Endothelial cell of umbilical vein (primary cell): ENCODE results near the gene UPF3A. TPM values are rescaled to one million over a fixed set of nuclear protein-coding genes. Genes with fewer than 3 reads are reported as not detected.
"Not testable (repeated sequence)": the region's sequence is repeated elsewhere in the genome, so short reads cannot be mapped to it uniquely, and the experiment has no call there.

Experiments used
- BruUV-seq: library from RNA; stranded (reverse); fragments of 400-500 nt; replicated peaks from 2 replicates; lab custom pipeline; 2021; lab: Mats Ljungman, UMichigan
- CTCF ChIA-PET: fragments of 300-600, 350-600 bp; sonication (Branson Sonifier 250); formaldehyde crosslinking; loops from one replicate; lab custom pipeline; 2021; ENCODE audit warnings: antibody characterized with exemption, inconsistent platforms; lab: Charles Lee
- POLR2A ChIA-PET: fragments of 300-600, 350-600 bp; sonication (Branson Sonifier 250); formaldehyde crosslinking; loops from one replicate; lab custom pipeline; 2021; ENCODE audit warnings: antibody characterized with exemption, inconsistent platforms; lab: Charles Lee
- DNase-seq: peaks from one replicate; pipeline ENCODE4 v3.0.0-alpha.2; 2011; ENCODE audit warnings: low read depth, low spot score
- FAIRE-seq: peaks from 2 replicates; lab custom pipeline; 2011; peaks lifted over from hg19 to GRCh38; lab: Jason Lieb, UNC
- H2AFZ ChIP-seq: 2 replicates; pipeline ENCODE4 v1.6.0; 2012; ENCODE audit warnings: low read depth, low read length, control low read depth, inconsistent platforms
- H3K27ac ChIP-seq: 2 replicates; pipeline ENCODE4 v1.5.1; 2011; ENCODE audit warnings: low read depth, mild to moderate bottlenecking, control low read depth, low read length, moderate library complexity; ENCODE audit not compliant: insufficient read depth
- H3K27me3 ChIP-seq, 2 experiments: 2 replicates each; pipeline versions ENCODE4 v1.6.0 to v1.6.1; 2011; ENCODE audit warnings: low read length in 2 of 2, mixed read lengths in 1 of 2; ENCODE audit not compliant: control insufficient read depth in 2 of 2, insufficient read depth in 2 of 2
- H3K36me3 ChIP-seq, 2 experiments: 2 replicates in 1 of 2; 3 replicates in 1 of 2; pipeline ENCODE4 v1.5.1; 2011; ENCODE audit warnings: low read length in 2 of 2, mild to moderate bottlenecking in 1 of 2, moderate library complexity in 1 of 2; ENCODE audit not compliant: control insufficient read depth in 2 of 2, insufficient read depth in 2 of 2; ENCODE audit errors: extremely low read depth in 1 of 2
- H3K4me1 ChIP-seq: 3 replicates; pipeline ENCODE4 v1.5.1; 2011; ENCODE audit warnings: mild to moderate bottlenecking, low read length; ENCODE audit not compliant: control insufficient read depth, insufficient read depth; ENCODE audit errors: extremely low read depth
- H3K4me2 ChIP-seq: 2 replicates; pipeline ENCODE4 v1.6.1; 2011; ENCODE audit warnings: low read length, control low read depth, mixed read lengths; ENCODE audit not compliant: insufficient read depth
- H3K4me3 ChIP-seq, 3 experiments: fragments of 200-600 bp in 1 of 3; sonication (generic), shearing (Covaris generic) in 1 of 3; replicated peaks in 1 of 3; 2 replicates each; pipeline ENCODE4 v1.5.1; 2011 to 2016; ENCODE audit warnings: control low read depth in 3 of 3, low read length in 3 of 3, mild to moderate bottlenecking in 2 of 3, inconsistent platforms in 1 of 3, low read depth in 1 of 3, moderate library complexity in 1 of 3; ENCODE audit not compliant: insufficient read depth in 1 of 3
- H3K79me2 ChIP-seq: 2 replicates; pipeline ENCODE4 v1.6.0; 2012; ENCODE audit warnings: low read length, inconsistent platforms; ENCODE audit not compliant: control insufficient read depth, insufficient read depth
- H3K9ac ChIP-seq: replicated peaks from 2 replicates; pipeline ENCODE3; 2011; ENCODE audit warnings: low read length, control low read depth; ENCODE audit not compliant: insufficient read depth; ENCODE audit errors: extremely low read depth
- H3K9me1 ChIP-seq: replicated peaks from 3 replicates; pipeline ENCODE4 v1.6.0; 2011; ENCODE audit warnings: mild to moderate bottlenecking, low read length; ENCODE audit not compliant: control insufficient read depth, insufficient read depth; ENCODE audit errors: extremely low read depth
- H3K9me3 ChIP-seq: replicated peaks from 2 replicates; pipeline ENCODE4 v1.5.1; 2012; ENCODE audit warnings: low read length, inconsistent platforms; ENCODE audit not compliant: control insufficient read depth, insufficient read depth
- H4K20me1 ChIP-seq: replicated peaks from 2 replicates; pipeline ENCODE3; 2011; ENCODE audit warnings: mild to moderate bottlenecking, low read length; ENCODE audit not compliant: control insufficient read depth, insufficient read depth; ENCODE audit errors: extremely low read depth
- FOS ChIP-seq: IDR thresholded peaks from 2 replicates; pipeline ENCODE4 v1.6.1; 2011; ENCODE audit warnings: mild to moderate bottlenecking, low read length, moderate library complexity, borderline replicate concordance; ENCODE audit not compliant: insufficient read depth
- JUN ChIP-seq: IDR thresholded peaks from 2 replicates; pipeline ENCODE4 v1.6.1; 2011; ENCODE audit warnings: borderline replicate concordance, low read depth; ENCODE audit not compliant: insufficient read length, insufficient read depth
- POLR2A ChIP-seq: IDR thresholded peaks from 2 replicates; pipeline ENCODE4 v1.6.1; 2012; ENCODE audit warnings: low read depth, mild to moderate bottlenecking, control low read depth, low read length
- POLR2AphosphoS5 ChIP-seq: IDR thresholded peaks from 2 replicates; pipeline ENCODE4 v1.6.1; 2012; ENCODE audit warnings: low read depth, mild to moderate bottlenecking, control low read depth, low read length, moderate library complexity; ENCODE audit not compliant: insufficient read depth
- dilution Hi-C: fragments of 300-500 bp; cut with MboI; formaldehyde crosslinking; loops from one replicate; pipeline ENCODE4 v1.15.0; 2019; ENCODE audit warnings: low sequenced_read_pairs; ENCODE audit not compliant: extremely low pct_ligation_motif_present
- intact Hi-C: fragments of 100-400 bp; cut with micrococcal nuclease; formaldehyde crosslinking; loops from one replicate; pipeline ENCODE4 v1.10.0; 2022
- polyA plus RNA-seq, 4 experiments: library from polyadenylated mRNA; depleted of rRNA in 3 of 4; stranded (reverse) in 3 of 4; unstranded in 1 of 4; fragments of >200 nt; gene quantifications; 2 replicates each; pipeline versions ENCODE4 v1.2.1 to v1.2.3, GENCODE V29; 2011 to 2012; ENCODE audit warnings: missing spikeins in 1 of 4
- total RNA-seq: library from RNA; stranded (reverse); gene quantifications from 2 replicates; pipeline ENCODE4 v1.2.3, GENCODE V29; 2021
- TF ChIP-seq, protein P1 (sequence below), 2 donors: IDR thresholded peaks; 1 replicate in 1 of 2; 2 replicates in 1 of 2; pipeline ENCODE4 v1.5.1; 2011; ENCODE audit warnings: low read length in 2 of 2, mild to moderate bottlenecking in 2 of 2, moderate library complexity in 2 of 2, control low read depth in 1 of 2, inconsistent platforms in 1 of 2, low read depth in 1 of 2; ENCODE audit not compliant: insufficient read depth in 1 of 2; ENCODE audit errors: extremely low read depth in 1 of 2

UPF3A gene
- total and polyA plus RNA-seq, 2 donors (not counting 3 experiments of a cell fraction or from before 2014, with no cell fraction given), result 37.2 to 75.4 TPM

DNA sequence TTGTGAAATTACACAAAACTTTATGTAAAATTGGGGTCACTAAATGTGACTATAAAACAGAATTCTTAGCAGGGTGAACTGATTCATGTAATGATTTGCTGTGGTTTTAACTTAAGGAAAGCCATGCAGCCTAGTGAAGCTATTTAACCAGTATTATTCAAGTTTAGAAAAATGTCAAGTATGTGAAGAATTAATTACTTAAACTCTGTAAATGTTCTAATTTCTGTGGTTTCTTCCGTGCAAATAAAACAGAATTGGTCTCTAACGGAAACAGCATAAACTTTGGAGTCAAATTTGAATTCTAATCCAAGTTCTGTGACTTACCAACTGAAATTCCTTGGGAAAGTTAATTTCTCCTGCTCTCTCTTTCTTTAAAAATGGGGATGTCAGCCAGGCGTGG, 33.4 kb upstream of the UPF3A start:
- Histone ChIP-seq H3K9me1 (no peaks in the 10 kb centered on the region), H3K27ac (no peak overlapping the region), H3K9ac (no peak overlapping the region), H2AFZ (no peak overlapping the region), H3K9me3 (no peaks in the 10 kb centered on the region), H3K4me1 (no peaks in the 10 kb centered on the region), H4K20me1 (peaks cover 2% of the 10 kb centered on the region), H3K79me2 (no peaks in the 10 kb centered on the region), H3K4me2 (no peak overlapping the region), H3K36me3 (peaks cover 26 to 45% of the 10 kb centered on the region in 2 experiments), H3K27me3 (no peaks in the 10 kb centered on the region), H3K4me3 (no peak overlapping the region)
- intact Hi-C loops (no loop called here), dilution Hi-C loops (no loop called here)
- no TSS peak for BruUV-seq
- FAIRE-seq (no peak), DNase-seq (no peak)
- CTCF ChIA-PET, result no interaction called here
- POLR2A ChIA-PET, result no interaction called here
- TF ChIP-seq POLR2AphosphoS5, result no peak
- TF ChIP-seq POLR2A, result no peak
- TF ChIP-seq, protein P1, sequence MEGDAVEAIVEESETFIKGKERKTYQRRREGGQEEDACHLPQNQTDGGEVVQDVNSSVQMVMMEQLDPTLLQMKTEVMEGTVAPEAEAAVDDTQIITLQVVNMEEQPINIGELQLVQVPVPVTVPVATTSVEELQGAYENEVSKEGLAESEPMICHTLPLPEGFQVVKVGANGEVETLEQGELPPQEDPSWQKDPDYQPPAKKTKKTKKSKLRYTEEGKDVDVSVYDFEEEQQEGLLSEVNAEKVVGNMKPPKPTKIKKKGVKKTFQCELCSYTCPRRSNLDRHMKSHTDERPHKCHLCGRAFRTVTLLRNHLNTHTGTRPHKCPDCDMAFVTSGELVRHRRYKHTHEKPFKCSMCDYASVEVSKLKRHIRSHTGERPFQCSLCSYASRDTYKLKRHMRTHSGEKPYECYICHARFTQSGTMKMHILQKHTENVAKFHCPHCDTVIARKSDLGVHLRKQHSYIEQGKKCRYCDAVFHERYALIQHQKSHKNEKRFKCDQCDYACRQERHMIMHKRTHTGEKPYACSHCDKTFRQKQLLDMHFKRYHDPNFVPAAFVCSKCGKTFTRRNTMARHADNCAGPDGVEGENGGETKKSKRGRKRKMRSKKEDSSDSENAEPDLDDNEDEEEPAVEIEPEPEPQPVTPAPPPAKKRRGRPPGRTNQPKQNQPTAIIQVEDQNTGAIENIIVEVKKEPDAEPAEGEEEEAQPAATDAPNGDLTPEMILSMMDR (IDR thresholded peaks at IDR 0.05; ENCODE audit: extremely low read depth in 1 of 2, insufficient read depth in 1 of 2, low read depth in 1 of 2, low read length in 2 of 2), result no peak
- TF ChIP-seq JUN, result no peak

DNA sequence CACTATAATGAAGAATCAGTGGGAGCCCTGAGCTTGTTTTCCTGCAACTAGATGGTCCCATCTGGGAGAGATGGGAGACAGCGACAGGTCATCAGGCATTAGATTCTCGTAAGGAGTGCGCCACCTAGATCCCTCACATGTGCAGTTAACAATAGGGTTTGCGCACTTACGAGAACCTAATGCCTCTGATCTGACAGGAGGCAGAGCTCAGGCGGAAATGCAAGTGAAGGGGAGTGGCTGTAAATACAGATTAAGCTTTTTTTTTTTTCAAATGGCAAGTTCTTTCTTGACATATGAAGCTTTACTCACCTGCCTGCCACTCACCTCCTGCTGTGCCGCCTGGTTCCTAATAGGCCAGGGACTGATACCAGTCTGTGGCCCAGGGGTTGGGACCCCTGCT, 32.3 kb upstream of the UPF3A start:
- H3K36me3 ChIP-seq, result peaks cover 26 to 37% of the 10 kb centered on the region in 2 experiments
- no peak for FAIRE-seq
- H3K27ac ChIP-seq, result no peak overlapping the region
- CTCF ChIA-PET, result no interaction called here
- H3K79me2 ChIP-seq, result no peaks in the 10 kb centered on the region
- H3K4me1 ChIP-seq, result no peaks in the 10 kb centered on the region
- no peaks in the 10 kb centered on the region for H3K27me3 ChIP-seq
- no peaks in the 10 kb centered on the region for H3K9me1 ChIP-seq
- H3K4me2 ChIP-seq, result no peak overlapping the region
- dilution Hi-C loops (no loop called here), intact Hi-C loops (no loop called here)
- TF ChIP-seq POLR2AphosphoS5 (no peak), FOS (no peak)
- no TSS peak for BruUV-seq
- peaks cover 2% of the 10 kb centered on the region for H4K20me1 ChIP-seq
- no peaks in the 10 kb centered on the region for H3K9me3 ChIP-seq
- POLR2A ChIA-PET, result no interaction called here
- no peak overlapping the region for H3K9ac ChIP-seq
- H3K4me3 ChIP-seq, result no peak overlapping the region
- H2AFZ ChIP-seq, result no peak overlapping the region
- DNase-seq, result no peak

DNA sequence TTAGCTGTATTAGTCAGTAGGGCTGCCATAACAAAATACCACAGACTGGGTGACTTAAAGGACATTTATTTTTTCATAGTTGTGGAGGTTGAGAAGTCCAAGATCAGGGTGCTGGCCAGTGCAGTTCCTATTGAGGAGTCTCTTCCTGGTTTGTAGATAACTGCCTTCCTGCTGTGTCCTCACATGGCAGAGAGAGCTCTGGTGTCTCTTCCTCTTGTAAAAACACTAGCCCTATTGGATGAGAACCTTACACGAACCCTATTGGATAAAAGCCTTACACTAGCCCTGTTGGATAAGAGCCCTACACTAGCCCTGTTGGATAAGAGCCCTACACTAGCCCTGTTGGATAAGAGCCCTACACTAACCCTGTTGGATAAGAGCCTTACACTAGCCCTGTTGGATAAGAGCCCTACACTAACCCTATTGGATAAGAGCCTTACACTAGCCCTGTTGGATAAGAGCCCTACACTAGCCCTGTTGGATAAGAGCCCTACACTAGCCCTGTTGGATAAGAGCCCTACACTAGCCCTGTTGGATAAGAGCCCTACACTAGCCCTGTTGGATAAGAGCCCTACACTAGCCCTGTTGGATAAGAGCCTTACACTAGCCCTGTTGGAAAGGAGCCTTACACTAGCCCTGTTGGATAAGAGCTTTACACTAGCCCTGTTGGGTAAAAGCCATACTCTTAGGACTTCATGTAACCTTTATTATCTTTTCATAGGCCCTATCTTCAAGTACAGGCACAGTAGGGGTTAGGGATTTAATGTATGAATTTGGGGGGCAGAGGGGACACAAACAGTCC, 29.6 kb upstream of the UPF3A start:
- H3K27me3 ChIP-seq, FAIRE-seq, dilution Hi-C loops, H3K79me2 ChIP-seq, H3K4me3 ChIP-seq, BruUV-seq, H4K20me1 ChIP-seq, H2AFZ ChIP-seq, H3K4me2 ChIP-seq, H3K9me3 ChIP-seq, H3K4me1 ChIP-seq, CTCF ChIA-PET, POLR2A ChIA-PET, intact Hi-C loops, H3K9ac ChIP-seq, H3K9me1 ChIP-seq, H3K27ac ChIP-seq, DNase-seq: not testable (repeated sequence)
- peaks cover 18 to 36% of the 10 kb centered on the region in 2 experiments for H3K36me3 ChIP-seq
